Raji (cell line): ENCODE measurements around the gene ORM2.

Experiments used
- POLR2A ChIP-seq: IDR thresholded peaks from 2 replicates; pipeline ENCODE4 v1.6.1; 2011; ENCODE audit warnings: low read depth, low read length, control low read depth; ENCODE audit not compliant: insufficient read depth

ORM2 gene

GRCh38 chr9:114370251-114370967, 40.7 kb downstream of the ORM2 start:
- no peak for TF ChIP-seq POLR2A

GRCh38 chr9:114370968-114371320, 41.3 kb downstream of the ORM2 start:
- TF ChIP-seq POLR2A: no peak

GRCh38 chr9:114371343-114371944, 41.8 kb downstream of the ORM2 start:
- no peak; the same call in 1 of the 2 replicates for TF ChIP-seq POLR2A

- TF ChIP-seq POLR2A: no peak; the same call in 1 of the 2 replicates
Measured at GRCh38 chr9:114371973-114372917, 42.6 kb downstream of the ORM2 start.

- peak; percentile 56 for TF ChIP-seq POLR2A
Measured at GRCh38 chr9:114372921-114373448, 43.3 kb downstream of the ORM2 start.

- TF ChIP-seq POLR2A: no peak
Measured at GRCh38 chr9:114373960-114374730, 44.5 kb downstream of the ORM2 start.

GRCh38 chr9:114374936-114375335, 45.3 kb downstream of the ORM2 start:
- TF ChIP-seq POLR2A: no peak

- no peak for TF ChIP-seq POLR2A
Measured at GRCh38 chr9:114375386-114376175, 45.9 kb downstream of the ORM2 start.

- no peak for TF ChIP-seq POLR2A
Measured at GRCh38 chr9:114376586-114377445, 47.1 kb downstream of the ORM2 start.

- no peak for TF ChIP-seq POLR2A
Measured at GRCh38 chr9:114378016-114378415, 48.3 kb downstream of the ORM2 start.

- no peak for TF ChIP-seq POLR2A
Measured at GRCh38 chr9:114378883-114379282, 49.2 kb downstream of the ORM2 start.
